IPS DF 4.7 (cell line): ENCODE data around the gene SERPING1.

Source experiments
- DNase-seq: peaks from one replicate; pipeline ENCODE4 v3.0.0-alpha.2; 2013; ENCODE audit warnings: low spot score; ENCODE audit errors: extremely low read depth

SERPING1 gene

DNA sequence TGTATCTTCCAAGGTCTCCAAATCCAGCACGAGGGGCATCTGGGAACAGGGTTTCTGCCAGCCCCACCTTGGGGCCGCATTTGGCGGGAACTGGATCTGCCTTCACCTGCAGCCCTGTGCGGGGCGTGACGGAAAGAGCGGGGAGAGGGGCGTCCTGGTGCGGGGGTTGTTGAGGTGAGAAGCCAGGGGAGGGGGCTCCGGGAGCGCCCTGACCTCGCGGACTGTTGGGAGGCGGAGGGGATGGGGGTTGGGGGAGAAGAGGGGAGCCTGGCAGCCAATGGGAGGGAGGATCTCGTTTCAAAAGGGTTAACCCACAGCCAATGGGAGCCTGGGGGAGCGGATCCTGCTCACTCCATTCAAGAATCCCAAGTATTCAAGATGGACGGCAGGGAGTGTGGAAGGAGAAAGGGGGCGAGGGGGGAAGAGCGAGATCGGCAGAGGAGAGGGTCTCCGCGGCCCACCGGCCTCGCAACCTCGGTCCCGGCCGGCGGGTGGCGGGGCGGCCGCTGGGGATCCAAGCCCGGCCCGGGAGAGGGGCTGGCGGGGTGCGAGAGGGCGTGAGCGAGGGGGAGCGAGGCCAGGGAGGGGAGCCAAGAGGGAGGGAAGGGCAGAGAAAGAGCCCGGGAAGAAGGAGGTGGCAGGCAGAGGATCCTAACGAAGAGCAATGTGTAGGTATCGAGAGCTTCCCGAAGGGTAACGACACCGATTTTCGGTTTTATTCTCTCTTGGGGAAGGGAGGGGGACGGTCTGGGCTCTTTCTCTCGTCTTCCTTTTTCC, 40.7 kb downstream of the SERPING1 start:
- DNase-seq: no peak

DNA sequence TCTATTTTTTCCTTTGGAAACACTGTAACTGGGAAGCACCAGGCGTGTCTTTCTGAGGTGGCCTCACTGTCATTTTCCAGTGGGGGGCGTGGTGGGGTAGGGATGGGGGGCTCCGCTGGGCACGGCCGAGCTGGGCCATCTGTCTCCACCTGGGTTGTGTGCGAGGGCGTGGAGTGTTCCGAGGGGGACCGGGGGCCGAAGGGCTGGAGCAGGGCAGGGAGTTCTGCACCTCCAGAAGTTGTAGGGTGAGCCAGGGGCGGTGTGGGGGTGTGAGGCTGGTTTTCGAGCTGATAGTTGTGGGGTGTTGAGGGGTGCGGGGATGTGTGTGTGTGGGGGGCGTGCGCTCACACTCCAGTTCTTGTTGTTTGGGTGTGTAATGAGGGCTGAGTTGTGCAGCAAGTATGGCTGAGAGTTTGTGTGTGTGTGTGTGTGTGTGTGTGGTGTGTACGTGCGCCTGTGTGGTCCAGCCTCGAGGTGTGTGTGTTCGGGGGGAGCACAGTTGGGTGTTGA, 41.4 kb downstream of the SERPING1 start:
- DNase-seq: no peak

DNA sequence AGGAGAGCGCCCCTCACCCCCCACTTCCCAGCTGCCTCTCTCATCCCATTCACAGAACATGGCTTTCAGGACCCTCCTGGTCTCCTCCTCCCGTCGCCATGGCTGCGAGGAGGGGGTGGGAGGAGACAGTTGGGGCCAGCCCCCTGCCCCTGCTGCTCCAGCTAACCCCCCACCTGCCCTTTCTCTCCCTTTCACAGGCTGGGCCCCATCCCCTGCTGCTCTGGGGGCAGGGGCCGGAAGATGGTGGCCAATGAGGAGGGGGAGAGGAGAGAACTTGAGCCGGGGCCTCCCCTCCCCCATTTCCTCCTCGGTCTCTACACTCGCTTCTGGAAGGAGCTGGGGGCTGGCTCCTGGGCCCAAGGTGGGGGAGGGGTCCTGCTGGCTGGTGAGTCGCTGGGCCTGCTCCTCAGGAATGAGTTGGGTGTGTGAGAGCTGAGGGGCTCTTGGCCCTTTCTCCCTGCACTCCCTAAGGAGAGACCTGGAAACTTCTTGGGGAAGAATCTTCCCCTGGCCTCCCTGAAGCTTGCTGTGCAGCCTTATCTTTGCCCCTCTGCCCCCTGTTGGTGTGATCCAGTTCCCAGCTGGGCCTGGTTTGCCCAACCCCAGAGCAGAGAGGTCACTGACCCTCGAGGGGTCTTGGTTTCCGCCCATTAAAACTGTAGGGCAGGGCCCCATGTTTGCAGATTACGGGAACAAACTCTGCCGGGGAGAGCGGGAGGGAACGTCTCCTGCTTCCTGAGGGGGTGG, 42.0 kb downstream of the SERPING1 start:
- DNase-seq: no peak

DNA sequence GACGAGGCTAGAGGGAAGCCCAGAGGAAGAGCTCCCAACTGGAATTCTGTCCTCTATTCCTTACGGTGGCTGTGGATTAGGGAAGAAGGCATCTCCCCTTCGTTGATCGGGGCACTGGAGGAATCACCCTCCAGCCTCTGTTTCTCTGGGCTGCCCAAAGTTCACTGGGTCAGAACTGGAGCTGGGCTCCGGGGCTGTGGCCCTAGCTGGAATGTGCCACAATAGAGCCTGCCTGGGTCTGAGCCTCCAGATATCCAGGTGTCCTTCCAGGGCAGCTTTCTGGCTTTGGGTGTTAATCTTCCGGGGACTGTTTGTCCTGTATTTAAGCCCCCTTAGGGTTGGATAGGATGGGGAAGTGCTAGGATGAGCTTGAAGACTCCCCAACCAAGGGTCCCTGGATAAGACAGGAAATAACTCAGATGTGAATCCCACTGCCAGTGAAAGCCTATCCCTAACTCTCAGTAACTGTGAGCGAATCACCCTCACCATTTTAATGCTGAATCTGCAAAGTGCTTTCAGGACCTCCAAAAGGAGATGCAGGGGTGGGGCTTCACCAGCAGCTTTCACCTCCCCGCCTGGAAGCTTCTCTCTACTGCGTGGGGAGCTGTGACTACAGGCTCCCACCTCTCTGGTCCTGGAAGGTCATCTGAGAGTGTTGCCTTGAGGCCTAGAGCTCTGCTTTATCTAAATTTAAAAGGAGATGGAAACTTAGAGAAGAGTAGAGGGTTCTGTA, 42.7 kb downstream of the SERPING1 start:
- no peak for DNase-seq

DNA sequence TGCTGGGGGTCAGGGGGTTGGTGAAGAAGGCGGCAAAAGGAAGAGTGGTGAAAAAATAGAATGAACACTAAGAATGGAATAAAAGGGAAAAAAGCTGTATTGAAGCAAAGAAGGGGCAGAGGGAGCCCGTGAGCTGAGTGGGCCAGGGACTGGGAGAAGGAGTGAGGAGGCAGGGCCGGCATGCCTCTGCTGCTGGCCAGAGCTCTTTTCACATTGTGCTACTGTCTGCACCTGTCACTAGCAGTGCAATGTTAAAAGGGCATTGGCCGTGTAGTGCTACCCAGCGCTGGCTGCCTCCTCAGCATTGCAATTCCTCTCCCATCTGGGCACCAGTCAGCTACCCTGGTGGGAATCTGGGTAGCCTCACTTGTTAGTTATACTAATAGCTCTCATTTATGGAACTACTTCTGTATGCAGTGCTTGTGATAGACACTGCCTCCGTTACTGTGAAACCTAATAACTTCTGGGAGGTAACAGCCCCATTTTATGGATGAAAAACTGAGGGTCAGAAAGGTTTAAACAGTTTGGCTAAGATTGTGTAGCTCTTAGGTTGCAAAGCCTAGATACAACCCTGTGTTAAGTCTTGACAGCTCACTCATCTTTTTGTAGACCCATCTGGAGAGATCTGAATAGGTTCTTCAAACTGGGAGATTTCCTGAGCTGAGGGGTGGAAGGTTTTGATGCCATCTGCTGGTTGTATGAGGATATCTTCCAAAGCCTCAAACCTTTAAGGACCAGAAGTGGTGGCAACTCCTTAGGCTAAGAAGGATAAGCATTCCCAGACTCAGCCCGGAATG, 43.7 kb downstream of the SERPING1 start:
- DNase-seq: no peak

DNA sequence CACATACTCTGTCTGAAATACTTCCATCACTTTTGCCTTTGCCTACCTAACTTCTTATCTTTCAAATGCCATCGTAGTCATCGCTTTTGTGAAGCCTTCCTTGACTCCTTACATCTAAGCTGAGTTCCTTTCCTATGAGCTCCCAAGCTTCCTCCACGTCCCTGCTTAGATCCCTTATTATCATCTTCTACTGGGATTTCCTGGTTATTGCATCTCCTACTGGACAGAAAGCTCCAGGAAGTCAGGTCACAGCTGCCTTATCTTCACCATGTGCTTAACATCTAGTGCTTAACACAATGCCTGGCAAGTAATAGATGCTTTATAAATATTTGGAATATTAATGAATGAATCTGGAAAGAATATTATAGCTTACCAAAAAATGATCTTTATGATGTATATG, 46.3 kb downstream of the SERPING1 start:
- no peak for DNase-seq

GRCh38 chr11:57644748-57645688, 47.5 kb downstream of the SERPING1 start:
- DNase-seq: no peak

- no peak for DNase-seq
Measured at GRCh38 chr11:57645689-57646085, 48.2 kb downstream of the SERPING1 start.

DNA sequence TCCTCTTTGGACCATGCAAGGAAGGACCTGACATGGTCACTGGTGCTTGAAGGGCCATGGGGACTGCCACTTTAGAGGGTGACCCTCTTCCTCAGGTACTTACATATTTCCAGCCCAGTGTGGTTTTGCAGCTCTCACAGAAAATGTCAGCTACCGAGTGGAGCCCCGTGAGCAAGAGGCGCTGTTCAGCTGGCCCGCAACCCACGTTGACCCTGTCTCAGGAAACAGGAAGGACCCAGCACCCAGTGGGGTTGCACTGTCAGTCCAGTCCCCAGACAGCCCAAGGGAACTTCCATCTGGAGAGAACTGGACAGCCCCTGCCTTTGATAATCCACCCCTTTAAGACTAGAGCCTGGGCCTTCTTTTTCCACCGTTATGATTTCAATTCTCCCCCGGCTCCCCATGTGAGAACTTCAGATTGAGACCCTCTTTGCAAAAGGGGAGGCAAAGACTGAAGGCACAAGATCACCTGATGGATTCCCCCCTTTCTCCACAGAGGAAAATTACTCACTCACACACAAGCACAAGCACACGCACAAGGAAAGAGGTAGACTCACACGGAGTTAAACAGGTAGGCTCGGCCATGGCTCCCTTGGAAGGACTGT, 48.8 kb downstream of the SERPING1 start:
- no peak for DNase-seq

GRCh38 chr11:57646799-57647303, 49.4 kb downstream of the SERPING1 start:
- DNase-seq: no peak

DNA sequence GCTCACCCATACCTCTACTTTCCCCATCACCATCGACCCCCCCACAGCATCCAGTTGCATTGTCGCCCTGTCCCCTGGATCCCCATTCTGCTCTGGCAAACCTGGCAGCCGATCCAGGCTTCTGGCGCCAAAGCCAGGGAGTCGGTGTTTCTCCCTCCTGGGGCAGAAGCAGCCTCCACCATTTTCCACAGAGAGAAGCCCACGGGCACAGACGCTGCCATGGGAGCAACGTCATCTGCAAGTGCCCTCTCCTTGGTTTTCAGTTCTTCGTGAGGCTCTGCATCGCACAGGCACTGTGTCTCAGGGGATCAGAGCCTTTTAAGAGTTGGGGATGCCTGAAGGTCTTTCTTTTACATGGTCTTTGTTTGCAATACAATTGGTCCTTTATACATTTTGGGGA, 49.9 kb downstream of the SERPING1 start:
- no peak for DNase-seq

DNA sequence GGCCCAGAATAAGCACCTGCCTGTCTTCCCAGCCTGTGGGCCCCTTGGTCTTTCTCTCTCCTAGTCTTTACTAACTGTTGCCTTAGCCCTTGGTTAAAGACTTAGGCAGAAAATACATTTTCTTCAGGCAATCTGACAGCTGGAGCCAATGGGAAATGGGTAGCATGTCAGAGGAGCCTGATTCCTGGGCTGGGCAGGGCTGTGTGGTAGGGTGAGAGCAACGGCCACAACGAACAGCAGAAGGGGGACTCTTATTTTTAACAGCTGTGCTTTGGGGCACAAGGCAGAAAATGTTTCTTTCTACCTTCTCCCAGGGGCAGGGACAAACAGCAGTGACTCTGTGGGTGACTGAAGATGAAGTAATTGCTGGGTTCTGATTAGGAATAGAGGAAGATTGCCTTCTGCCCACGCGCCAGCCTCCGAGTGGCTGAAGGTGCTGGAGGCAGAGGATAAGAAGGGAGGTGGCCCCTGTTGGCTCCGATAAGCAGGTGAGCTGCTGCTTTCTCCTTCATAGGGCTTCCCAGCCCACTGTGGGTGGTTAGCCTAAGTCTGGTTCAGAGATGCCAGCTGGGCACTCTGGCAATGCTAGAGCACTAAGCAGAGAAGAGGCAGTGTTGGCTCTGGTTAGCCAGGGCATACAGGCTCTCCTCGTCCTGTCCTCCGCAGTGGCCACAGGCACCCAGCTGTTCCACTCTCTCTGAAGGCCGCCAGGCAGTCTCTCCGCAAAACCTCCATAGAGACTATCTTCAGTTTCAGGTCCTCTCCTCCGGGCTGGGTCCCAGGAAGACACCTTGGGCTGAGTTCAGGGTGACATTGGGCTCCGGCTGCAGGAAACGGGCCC, 50.7 kb downstream of the SERPING1 start:
- DNase-seq: no peak

GRCh38 chr11:57648801-57649735, 51.6 kb downstream of the SERPING1 start:
- DNase-seq: no peak

GRCh38 chr11:57649826-57650738, 52.6 kb downstream of the SERPING1 start, which contains the start of gene YPEL4:
YPEL4 (minus strand) TSS chr11:57649912; CDS start chr11:57647107, 2,805 bp downstream.
- no peak for DNase-seq

DNA sequence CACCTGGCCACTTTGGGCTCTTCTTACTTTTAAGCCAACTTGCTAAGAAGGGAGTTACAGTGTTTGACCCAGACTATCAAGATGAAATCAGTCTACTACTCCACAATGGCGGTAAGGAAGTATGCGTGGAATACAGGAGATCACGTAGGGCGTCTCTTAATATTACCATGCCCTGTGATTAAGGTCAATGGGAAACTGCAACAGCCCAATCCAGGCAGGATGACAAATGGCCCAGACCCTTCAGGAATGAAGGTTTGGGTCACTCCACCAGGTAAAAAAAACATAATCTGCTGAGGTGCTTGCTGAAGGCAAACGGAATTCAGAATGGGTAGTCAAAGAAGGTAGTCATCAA, 53.2 kb downstream of the SERPING1 start:
- DNase-seq: no peak

DNA sequence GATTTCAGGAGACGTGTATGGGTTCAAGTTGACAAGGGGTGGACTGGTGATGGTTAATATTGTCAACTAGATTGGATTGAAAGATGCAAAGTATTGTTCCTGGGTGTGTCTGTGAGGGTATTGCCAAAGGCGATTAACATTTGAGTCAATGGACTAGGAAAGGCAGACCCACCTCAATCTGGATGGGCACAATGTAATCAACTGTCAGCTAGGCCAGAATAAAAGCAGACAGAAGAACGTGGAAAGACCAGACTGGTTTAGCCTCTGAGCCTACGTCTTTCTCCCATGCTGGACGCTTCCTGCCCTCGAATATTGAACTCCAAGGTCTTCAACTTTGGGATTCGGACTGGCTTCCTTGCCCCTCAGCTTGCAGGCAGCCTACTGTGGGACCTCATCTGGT, 53.9 kb downstream of the SERPING1 start:
- DNase-seq: no peak
